NOMO-1 treated with DMSO at 0.1 percent for 48 hours (cell line): Measurements from ENCODE around the gene ZNF613.
"Not testable (repeated sequence)": the region's sequence is repeated elsewhere in the genome, so short reads cannot be mapped to it uniquely, and the experiment has no call there.

ENCODE experiments used
- DNase-seq: peaks from one replicate; lab custom pipeline; 2025; ENCODE audit not compliant: unreplicated experiment; lab: John Stamatoyannopoulos, UW

ZNF613 gene

DNA sequence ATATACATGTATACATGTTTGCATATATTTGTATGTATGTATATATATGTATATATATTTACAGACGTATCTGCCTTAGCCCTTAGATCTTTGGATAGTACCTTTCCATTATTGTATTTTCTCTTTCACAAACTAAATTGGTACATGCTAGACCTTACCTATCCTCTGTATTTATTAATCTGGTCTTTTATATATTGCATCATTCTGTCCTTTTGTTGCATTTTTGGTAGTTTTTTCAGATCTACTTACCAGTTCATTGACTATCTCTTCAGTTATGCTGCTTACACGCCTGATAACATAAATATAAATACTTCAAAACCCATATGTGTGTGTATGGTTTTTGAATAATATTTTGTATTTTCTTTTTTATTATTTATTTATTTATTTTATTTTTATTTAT is 11.7 kb downstream of the ZNF613 start:
- DNase-seq, result no peak

DNA sequence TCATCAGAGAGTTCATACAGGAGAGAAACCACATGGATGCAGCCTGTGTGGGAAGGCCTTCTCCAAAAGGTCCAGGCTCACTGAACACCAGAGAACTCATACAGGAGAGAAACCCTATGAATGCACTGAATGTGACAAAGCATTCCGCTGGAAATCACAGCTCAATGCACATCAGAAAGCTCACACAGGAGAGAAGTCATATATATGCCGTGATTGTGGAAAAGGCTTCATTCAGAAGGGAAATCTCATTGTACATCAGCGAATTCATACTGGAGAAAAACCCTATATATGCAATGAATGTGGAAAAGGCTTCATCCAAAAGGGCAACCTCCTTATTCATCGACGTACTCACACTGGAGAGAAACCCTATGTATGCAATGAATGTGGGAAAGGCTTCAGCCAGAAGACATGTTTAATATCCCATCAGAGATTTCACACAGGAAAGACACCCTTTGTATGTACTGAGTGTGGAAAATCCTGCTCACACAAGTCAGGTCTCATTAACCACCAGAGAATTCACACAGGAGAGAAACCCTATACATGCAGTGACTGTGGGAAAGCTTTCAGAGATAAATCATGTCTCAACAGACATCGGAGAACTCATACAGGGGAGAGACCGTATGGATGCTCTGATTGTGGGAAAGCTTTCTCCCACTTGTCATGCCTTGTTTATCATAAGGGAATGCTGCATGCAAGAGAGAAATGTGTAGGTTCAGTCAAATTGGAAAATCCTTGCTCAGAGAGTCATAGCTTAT is 17.7 kb downstream of the ZNF613 start:
- DNase-seq, result no peak

DNA sequence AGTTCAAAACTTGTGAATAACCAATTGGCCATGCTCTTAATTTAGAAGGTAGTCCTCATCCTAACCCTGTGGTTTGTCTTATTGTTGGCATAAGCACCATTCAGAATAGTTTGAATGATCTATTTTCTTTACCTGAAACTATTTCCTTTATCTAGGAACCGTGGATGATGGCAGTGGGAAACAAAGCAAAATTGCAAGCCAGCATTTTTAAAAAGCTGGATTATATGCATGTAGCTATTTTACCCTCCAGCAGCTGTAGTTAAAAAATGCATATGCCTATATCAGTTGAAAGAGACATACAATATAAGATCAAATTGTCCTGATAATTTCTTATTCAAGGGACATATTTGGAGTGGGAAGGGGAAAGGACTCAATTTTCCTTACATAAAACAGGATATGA is 19.3 kb downstream of the ZNF613 start:
- DNase-seq, result no peak

DNA sequence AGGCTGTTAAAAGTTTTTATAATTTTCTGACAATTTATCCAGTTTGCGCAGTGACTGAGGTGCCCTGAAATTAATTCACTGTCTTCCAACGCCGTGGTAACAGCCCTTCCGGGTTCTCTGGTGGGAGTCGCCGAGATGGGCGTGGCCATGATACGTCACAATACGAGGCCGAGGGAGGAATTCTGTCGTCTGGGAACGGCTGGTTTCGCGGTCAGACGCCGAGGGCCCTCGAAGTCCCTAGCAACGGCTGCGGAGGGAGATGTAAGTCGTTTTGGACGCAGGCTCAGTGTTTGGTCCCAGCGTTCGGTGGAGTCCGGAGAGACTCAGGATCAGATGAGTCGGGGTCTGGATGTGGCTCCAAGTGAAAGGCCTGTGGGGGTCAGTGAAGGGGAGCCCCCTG is 21.7 kb downstream of the ZNF613 start:
- DNase-seq, result no peak

DNA sequence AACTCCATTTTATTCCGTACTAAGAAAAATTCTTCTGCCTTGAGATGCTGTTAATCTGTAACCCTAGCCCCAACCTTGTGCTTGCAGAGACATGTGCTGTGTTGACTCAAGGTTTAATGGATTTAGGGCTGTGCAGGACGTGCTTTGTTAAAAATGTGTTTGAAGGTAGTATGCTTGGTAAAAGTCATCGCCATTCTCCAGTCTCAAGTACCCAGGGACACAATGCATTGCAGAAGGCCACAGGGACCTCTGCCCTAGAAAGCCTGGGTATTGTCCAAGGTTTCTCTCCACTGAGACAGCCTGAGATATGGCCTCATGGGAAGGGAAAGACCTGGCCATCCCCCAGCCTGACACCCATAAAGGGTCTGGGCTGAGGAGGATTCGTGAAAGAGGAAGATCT is 30.6 kb downstream of the ZNF613 start:
- not testable (repeated sequence) for DNase-seq

DNA sequence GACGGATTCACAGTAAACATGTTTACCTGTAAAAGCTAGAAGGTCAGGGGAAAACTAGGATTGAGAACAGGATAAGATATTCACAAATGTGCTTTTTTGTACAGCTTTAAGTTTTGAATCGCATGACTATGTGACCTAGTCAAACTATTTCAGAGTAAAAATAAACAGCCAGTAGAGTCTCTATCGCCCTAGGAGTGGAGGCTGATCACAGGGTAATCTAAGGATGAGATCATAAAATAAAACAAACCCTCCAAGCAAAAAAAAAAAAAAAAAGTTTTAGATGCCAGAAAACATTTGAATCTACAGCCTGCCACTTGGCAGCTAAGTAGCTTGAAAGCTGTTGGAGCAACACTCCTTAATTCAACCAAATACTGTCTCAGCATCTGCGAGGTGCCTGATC is 32.5 kb downstream of the ZNF613 start:
- no peak for DNase-seq

DNA sequence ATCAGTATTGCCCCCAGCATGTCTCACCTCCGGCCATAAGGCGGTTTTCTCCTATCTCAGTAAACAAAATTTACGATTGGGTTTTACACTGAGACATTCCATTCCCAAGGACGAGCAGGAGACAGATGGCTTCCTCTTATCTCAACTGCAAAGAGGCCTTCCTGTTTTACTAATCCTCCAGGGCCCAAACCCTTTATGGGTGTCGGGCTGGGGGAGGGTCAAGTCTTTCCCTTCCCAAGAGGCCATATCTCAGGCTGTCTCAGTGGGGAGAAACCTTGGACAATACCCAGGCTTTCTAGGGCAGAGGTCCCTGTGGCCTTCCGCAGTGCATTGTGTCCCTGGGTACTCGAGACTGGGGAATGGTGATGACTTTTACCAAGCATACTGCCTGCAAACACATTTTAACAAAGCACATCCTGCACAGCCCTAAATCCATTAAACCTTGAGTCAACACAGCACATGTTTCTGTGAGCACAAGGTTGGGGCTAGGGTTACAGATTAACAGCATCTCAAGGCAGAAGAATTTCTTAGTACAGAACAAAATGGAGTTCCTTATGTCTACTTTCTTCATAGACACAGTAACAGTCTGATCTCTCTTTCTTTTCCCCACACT is 33.5 kb downstream of the ZNF613 start:
- not testable (repeated sequence) for DNase-seq

DNA sequence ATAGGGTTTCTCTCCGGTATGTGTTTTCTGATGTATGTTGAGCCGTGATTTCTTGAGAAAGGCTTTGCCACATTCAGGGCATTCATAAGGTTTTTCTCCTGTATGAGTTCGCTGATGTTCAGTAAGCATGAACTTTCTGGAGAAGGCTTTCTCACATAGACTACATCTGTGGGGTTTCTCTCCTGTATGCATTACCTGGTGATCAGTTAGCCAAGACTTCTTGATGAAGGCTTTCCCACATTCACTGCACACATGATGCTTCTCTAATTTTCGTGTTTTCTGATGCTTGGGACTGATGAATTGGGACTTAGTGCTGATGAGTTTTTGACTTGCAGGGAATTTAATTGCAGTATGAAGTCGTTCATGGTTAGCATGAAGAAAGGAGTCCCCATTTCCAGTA is 38.3 kb downstream of the ZNF613 start:
- DNase-seq, result no peak

DNA sequence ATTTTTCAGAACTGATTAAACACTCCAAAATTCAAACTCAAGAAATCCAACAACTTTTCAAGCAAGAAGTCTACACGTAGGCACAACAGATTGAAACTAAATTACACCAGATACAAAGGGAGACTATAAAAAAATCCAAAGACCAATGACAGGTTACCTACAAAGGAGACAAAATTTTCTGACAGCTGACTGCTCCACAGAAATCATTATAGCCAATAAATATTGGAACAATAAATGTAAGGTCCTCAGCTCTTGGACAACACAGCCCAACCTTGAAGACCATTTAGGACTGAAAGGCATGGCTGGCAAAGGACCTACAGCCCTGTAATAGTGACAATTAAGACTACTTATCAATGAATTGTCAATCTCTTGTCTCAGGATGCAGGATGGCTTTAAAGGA is 43.4 kb downstream of the ZNF613 start:
- DNase-seq, result no peak

DNA sequence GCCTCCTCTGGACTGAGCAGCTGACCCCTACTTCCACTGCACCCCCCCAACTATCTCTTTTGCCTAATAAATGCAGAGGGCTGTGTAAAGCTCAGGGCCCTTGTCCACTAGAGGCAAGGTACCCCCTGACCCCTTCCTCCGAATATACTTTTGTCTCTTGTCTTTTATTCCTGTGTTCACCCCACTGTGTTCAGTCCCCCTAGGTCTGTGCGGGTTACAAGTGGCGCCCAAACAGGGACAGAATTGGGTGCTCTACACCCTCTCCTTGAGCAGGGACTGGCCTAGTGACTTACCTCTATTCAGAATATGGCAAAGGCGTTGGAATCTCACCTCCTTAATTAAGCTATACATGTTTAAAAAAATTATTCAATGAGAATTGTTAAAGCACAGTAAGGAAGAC is 44.4 kb downstream of the ZNF613 start:
- DNase-seq, result no peak

DNA sequence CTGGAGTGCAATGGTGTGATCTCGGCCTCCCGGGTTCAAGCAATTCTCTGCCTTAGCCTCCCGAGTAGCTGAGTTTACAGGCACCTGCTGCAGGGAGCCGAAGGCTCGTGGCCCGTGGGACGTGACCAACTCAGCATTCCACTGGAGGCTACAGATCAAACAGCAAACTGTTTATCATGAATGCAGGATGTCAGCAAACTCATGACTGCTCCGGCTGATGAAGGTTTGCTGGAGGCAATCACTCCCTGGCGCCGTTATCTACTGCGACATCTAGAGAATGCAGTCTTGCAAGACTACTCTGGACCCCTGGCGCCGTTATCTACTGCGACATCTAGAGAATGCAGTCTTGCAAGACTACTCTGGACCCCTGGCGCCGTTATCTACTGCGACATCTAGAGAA is 48.5 kb downstream of the ZNF613 start:
- not testable (repeated sequence) for DNase-seq

DNA sequence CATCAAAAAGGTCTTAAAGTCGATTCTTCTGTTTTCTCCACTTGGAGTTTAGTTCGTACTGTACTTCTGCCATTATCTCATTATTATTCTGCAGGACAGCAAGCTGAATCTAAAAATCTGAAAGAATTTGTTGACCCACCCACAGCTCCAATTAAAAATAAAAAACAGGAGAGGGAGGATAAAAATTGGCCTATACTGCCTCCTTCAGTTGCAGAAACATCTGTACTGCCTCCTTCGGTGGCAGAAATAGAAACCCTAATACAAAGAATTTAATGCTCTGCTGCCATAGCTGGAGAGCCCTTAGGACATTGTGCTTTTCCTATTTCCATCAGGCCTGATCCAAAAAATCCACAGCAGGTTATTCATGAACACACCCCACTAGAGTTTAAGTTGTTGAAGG is 49.6 kb downstream of the ZNF613 start:
- no peak for DNase-seq

DNA sequence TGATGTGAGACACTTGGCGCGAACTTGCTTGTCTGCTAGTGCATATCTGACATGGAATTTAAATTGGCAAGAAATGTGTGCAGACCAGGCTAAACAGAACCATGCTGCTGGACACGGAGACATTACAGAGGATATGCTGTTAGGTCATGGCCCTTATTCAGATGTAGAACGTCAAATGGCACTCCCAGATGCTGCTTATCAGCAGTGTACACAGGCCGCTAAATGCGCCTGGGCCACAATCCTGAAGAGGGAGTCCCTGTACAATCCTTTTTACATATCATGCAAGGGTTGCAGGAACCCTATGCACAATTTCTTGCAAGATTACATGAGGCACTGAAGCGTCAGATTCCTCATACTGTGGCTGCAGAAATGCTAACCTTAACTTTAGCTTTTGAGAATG is 50.1 kb downstream of the ZNF613 start:
- no peak for DNase-seq

DNA sequence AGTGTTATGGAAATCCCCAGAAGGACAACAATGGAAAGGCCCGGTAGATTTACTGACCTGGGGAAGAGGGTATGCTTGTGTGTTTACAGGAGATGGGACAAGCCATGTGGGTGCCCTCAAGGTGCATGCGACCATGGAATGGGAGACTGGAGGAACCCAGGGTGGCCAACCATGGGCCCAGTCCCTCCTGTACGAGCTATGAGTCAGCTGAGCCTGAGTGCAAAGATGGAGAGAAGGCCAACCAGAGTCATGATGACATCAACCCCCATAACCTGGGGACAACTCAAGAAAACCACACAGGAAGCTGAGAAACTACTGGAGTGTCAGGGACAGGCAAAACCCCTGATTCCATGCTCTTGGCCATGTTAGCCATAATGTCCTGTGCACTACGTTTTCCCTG is 51.6 kb downstream of the ZNF613 start:
- DNase-seq, result no peak

DNA sequence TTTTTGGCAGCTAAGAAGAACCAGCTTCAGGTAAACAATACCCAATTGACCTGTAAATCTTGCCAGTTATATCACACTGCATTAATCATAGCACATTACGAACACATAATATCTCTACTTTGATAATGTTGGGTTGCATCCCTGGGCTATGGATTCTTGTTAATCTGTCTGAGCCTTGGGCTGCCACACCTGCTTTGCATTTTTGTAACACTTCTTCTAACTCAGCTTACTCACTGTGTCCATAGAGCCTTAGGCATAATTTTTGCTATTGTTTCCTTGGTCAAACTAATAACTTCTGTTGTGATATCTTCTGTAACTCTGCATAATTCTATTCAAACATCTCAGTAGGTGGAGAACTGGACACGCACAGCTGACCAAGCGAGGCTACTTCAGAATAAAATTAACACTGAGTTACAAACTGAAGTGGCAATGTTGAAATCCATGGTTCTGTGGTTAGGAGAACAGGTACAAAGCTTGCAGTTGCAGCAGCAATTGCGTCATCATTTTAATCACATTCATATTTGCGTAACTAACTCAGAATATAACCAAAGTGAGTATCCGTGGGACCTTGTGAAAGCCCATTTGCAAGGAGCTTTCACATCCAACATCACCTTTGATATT is 53.0 kb downstream of the ZNF613 start:
- peak; percentile 36 for DNase-seq

DNA sequence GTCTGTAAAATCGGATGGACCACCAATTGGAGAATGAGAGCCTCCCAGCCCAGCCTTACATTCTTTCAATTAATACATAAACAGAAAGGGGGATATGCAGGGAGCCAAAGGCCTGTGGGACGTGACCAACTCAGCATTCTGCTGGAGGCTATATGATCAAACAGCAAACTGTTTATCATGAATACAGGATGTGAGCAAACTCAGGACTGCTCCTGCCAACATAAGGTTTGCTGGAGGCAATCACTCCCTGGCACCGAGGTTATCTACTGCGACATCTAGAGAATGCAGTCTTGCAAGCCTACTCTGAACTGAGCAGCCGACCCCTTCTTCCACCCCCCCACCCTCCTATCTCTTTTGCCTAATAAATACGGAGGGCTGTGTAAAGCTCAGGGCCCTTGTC is 53.7 kb downstream of the ZNF613 start:
- not testable (repeated sequence) for DNase-seq

DNA sequence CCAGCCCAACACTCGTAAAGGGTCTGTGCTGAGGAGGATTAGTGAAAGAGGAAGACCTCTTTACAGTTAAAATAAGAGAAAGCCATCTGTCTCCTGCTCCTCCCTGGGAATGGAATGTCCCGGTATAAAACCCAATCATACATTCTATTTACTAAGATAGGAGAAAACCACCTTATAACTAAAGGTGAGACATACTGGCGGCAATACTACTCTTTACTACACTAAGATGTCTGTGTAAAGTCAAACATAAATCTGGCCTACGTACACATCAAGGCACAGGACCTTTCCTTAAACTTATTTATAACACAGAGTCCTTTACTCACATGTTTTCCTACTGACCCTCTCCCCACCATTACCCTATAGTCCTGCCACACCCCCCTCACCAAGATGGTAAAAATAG is 56.1 kb downstream of the ZNF613 start:
- no peak for DNase-seq

DNA sequence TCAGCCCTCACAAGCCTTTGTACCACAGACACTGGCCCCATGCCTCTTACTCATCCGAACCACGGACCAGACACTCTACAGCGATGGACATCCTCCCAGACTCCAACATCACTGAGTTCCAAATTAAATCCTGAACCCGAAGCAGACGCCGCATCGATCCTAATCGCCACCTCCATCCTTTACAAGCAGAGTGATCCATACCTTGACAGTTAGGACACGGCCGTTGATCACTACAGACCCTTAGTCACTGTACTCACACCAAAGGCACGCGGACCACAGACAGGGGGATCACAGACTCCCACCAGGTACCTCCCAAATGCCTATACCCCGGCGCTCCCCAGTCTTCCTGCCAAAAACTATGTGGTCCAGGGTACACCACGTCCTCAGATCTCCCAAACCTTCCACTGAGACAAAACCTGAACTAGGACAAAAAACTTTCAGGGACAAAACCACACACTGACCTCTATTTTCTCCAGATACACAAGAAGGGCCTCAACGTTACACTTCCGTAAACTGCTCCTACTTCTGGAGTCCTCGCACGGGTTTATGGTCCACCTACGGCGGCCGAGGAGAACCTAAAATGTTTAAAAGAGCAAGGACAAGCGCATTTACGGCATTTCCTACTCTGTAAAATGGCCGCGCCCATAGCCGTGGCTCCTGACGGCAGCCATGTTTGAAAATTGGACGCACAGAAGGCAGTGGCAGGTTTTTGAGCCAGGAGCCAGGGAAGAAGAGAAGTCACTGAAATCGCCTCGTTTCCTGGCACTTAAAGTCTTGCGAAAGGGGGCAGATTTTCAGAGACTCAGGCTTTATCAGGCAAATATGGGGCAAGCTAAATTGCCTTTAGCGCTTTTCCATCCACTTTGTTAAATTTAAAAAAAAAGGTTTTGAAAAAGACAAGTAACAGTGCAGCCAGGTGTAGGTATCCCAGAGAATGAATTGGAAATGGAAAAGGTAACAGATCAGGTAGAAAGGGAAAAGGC is 59.3 kb downstream of the ZNF613 start, which contains the start of gene ZNF350:
ZNF350 (minus strand) TSS at position 532 of the 983 bp plus-strand sequence. CDS start 12,480 bp downstream, outside the sequence.
- peak; percentile 97 for DNase-seq

DNA sequence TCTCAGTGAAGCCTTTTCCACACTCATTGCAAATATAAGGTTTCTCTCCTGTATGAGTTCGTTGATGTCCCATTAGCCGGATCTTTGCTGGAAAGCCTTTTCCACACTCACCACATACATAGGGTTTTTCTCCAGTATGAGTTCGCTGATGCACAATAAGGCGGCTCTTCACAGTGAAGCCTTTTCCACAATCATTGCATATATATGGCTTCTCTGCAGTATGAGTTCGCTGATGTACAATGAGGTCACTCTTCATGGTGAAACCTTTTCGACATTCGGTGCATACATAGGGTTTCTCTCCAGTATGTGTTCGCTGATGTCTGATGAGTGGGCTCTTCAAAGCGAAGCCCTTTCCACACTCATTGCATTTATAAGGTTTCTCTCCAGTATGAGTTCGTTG is 66.2 kb downstream of the ZNF613 start:
- no peak for DNase-seq

DNA sequence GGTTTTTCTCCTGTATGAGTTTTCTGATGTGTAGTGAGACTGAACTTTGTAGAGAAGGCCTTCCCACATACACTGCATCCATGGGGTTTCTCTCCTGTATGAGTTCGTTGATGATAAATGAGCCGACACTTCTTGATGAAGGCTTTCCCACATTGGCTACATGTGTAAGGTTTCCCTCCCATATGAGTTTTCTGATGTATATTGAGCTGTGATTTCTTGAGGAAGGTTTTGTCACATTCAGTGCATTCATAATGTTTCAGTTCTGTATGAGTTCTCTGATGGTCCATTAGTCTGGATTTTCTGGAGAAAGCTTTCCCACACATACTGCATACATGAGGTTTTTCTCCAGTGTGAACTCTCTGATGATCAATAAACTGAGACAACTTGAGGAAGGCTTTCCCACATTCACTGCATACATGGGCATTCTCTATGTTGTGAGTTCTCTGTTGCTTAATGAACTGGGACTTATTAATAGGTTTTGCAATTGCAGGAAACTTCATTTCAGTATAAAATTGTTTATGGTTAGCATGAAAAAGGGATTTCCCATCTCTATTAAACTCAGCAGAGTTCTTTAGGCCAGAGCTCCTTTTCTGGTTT is 66.9 kb downstream of the ZNF613 start:
- DNase-seq, result no peak
